ENCODE results near the gene GALNT2.

GALNT2 gene

DNA sequence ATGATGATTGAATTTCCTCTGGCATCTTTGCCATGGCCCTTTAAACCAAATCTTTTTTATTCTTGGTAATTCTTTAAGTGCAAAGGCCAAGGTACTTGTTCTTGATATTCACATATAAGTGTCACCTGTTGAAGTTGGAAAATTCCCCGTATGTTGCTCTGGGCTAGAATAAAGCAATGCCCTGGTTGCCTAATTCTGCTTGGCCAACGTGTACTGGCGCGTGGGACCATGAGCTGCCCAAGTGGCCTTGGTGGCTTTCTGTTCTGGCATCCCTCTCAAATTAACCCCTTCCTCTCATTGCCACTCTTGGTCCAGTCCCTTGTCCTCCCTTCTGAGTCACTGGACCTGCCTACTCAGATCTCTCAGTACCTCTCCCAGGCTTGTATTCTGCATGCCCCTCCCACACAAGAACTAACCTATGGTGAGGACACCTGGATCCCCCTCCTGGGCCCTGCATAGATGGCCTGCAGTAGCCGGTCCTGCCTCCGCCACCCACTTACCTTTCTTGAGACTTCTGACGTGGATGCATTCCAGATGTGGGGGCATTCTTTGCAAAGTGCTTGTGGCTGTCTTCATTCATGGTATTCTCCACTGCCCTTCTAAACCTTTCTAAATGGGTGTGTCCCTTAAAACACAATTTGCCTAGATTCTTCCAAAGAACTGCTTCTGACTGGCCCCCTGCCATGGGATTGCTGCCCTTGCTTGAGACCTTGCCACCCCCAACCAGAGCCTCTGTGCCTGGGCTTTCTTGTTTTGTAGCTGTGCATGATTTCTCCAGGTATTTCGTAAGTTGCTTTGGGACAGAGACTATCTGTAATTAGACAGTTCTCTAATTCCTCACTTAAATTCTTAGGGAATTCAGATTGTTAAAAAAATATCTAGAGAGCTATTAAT lies 152.4 kb downstream of the GALNT2 start:
- DNase-seq (ENCODE audit: low read depth in 1 of 2, low spot score in 1 of 2) = no peak
- TF ChIP-seq, protein P1, sequence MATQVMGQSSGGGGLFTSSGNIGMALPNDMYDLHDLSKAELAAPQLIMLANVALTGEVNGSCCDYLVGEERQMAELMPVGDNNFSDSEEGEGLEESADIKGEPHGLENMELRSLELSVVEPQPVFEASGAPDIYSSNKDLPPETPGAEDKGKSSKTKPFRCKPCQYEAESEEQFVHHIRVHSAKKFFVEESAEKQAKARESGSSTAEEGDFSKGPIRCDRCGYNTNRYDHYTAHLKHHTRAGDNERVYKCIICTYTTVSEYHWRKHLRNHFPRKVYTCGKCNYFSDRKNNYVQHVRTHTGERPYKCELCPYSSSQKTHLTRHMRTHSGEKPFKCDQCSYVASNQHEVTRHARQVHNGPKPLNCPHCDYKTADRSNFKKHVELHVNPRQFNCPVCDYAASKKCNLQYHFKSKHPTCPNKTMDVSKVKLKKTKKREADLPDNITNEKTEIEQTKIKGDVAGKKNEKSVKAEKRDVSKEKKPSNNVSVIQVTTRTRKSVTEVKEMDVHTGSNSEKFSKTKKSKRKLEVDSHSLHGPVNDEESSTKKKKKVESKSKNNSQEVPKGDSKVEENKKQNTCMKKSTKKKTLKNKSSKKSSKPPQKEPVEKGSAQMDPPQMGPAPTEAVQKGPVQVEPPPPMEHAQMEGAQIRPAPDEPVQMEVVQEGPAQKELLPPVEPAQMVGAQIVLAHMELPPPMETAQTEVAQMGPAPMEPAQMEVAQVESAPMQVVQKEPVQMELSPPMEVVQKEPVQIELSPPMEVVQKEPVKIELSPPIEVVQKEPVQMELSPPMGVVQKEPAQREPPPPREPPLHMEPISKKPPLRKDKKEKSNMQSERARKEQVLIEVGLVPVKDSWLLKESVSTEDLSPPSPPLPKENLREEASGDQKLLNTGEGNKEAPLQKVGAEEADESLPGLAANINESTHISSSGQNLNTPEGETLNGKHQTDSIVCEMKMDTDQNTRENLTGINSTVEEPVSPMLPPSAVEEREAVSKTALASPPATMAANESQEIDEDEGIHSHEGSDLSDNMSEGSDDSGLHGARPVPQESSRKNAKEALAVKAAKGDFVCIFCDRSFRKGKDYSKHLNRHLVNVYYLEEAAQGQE (IDR thresholded peaks at IDR 0.05; ENCODE audit: insufficient replicate concordance, low read depth) = no peak
- TF ChIP-seq POLR2AphosphoS5 (IDR thresholded peaks at IDR 0.05; ENCODE audit: low read depth) (no peak), GABPA (IDR thresholded peaks at IDR 0.05; ENCODE audit: low read depth) (no peak), SPI1 (IDR thresholded peaks at IDR 0.05; ENCODE audit: borderline replicate concordance, low read depth) (no peak)
- TF ChIP-seq, protein P2, sequence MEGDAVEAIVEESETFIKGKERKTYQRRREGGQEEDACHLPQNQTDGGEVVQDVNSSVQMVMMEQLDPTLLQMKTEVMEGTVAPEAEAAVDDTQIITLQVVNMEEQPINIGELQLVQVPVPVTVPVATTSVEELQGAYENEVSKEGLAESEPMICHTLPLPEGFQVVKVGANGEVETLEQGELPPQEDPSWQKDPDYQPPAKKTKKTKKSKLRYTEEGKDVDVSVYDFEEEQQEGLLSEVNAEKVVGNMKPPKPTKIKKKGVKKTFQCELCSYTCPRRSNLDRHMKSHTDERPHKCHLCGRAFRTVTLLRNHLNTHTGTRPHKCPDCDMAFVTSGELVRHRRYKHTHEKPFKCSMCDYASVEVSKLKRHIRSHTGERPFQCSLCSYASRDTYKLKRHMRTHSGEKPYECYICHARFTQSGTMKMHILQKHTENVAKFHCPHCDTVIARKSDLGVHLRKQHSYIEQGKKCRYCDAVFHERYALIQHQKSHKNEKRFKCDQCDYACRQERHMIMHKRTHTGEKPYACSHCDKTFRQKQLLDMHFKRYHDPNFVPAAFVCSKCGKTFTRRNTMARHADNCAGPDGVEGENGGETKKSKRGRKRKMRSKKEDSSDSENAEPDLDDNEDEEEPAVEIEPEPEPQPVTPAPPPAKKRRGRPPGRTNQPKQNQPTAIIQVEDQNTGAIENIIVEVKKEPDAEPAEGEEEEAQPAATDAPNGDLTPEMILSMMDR (IDR thresholded peaks at IDR 0.05; ENCODE audit: insufficient read depth, low read length) = no peak
- no peak overlapping the region for H3K4me3 ChIP-seq (replicated peaks; ENCODE audit: insufficient read depth, low read length)
- no peaks in the 10 kb centered on the region for H3K27me3 ChIP-seq (ENCODE audit: insufficient read depth, poor library complexity, severe bottlenecking)
- H3K27ac ChIP-seq (replicated peaks) = no peak overlapping the region

DNA sequence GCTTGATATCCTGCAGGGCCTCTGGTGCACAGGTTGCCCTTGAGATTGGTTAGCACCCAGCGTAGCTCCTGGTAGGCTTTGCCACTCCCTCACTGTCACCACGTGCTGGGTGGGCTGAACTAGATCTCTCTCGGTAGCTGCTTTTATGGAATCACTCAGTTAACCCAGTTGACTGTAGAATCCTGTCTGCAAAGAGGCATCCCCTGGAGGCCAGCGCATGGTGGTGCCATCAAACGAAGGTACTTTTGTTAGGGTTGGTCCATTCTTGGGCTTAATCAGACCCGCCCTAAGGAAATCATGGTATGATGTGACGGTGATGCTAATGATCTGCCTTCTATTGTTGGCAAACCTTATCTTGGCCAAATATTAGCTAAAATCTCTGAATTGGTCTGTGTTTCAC lies 153.4 kb downstream of the GALNT2 start:
- Histone ChIP-seq H3K4me3 (replicated peaks; ENCODE audit: insufficient read depth, low read length) (no peak overlapping the region), H3K27me3 (ENCODE audit: insufficient read depth, poor library complexity, severe bottlenecking) (no peaks in the 10 kb centered on the region), H3K27ac (replicated peaks) (no peak overlapping the region)
- TF ChIP-seq POLR2AphosphoS5 (IDR thresholded peaks at IDR 0.05; ENCODE audit: low read depth) (no peak), SPI1 (IDR thresholded peaks at IDR 0.05; ENCODE audit: borderline replicate concordance, low read depth) (no peak)
- TF ChIP-seq, protein P2 (IDR thresholded peaks at IDR 0.05; ENCODE audit: insufficient read depth, low read length) = no peak
- no peak for DNase-seq (ENCODE audit: low read depth in 1 of 2, low spot score in 1 of 2)

DNA sequence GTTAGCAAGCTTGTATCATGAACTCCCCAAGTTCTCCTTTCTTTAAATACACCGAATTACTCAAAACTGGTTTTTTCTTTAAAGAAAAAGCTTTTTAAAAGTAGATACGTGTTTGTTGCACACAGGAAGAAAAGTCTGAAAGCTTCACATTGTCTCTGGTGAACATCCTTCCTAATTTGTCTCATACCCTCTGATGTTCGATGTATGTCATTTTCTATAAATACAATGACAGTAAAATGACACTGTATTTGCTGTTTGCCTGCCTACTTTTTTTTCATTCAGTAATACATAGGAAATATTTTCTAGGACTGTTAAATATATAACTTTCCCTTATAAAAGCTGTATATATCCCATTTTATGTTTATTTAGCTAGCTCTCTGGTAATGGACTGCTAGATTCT lies 153.9 kb downstream of the GALNT2 start:
- H3K4me3 ChIP-seq (replicated peaks; ENCODE audit: insufficient read depth, low read length) = no peak overlapping the region
- no peak overlapping the region for H3K27ac ChIP-seq (replicated peaks)
- no peak for DNase-seq (ENCODE audit: low read depth in 1 of 2, low spot score in 1 of 2)
- no peak for TF ChIP-seq GABPA (IDR thresholded peaks at IDR 0.05; ENCODE audit: low read depth)
- H3K27me3 ChIP-seq (ENCODE audit: insufficient read depth, poor library complexity, severe bottlenecking) = no peaks in the 10 kb centered on the region

DNA sequence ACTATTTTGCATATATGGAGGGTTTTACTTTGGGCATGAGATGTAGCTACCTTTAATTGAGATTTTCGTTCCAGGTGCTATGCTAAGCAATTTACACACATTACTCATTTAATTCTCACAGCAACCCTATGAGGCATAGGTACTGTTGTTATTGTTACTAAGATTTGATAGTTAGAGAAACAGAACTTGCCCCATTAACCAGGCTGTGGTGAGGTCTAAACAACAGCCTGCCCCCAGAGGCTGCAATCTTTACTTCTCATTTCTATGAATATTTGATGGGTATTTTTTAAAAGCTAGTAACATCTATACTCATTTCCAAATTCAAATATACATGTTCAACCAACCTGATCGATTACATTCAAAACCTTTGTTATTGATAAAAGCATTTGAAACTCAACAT lies 155.6 kb downstream of the GALNT2 start:
- no peak overlapping the region for H3K27ac ChIP-seq (replicated peaks)
- H3K4me3 ChIP-seq (replicated peaks; ENCODE audit: insufficient read depth, low read length) = no peak overlapping the region
- TF ChIP-seq POLR2AphosphoS5 (IDR thresholded peaks at IDR 0.05; ENCODE audit: low read depth) (no peak), GABPA (IDR thresholded peaks at IDR 0.05; ENCODE audit: low read depth) (no peak), SPI1 (IDR thresholded peaks at IDR 0.05; ENCODE audit: borderline replicate concordance, low read depth) (no peak)
- TF ChIP-seq, protein P1 (IDR thresholded peaks at IDR 0.05; ENCODE audit: insufficient replicate concordance, low read depth) = no peak
- TF ChIP-seq, protein P2 (IDR thresholded peaks at IDR 0.05; ENCODE audit: insufficient read depth, low read length) = no peak
- DNase-seq (ENCODE audit: low read depth in 1 of 2, low spot score in 1 of 2) = no peak
- no peaks in the 10 kb centered on the region for H3K27me3 ChIP-seq (ENCODE audit: insufficient read depth, poor library complexity, severe bottlenecking)
